ENCODE data around the gene TXNDC5. TPM values are rescaled to one million over a fixed set of nuclear protein-coding genes. Genes with fewer than 3 reads are reported as not detected.

Gene TXNDC5
- total and polyA plus RNA-seq, 9 of the 15 experiments (the other 6 are each of a cell fraction or from before 2014, with no cell fraction given) = 33.9 to 156 (median 137) TPM

GRCh38 chr6:7910654-7911344 lies at the start of gene TXNDC5 (continued):
- TF ChIP-seq PATZ1 (CRISPR knock-in tag; IDR thresholded peaks at IDR 0.05; ENCODE audit: borderline replicate concordance) (no peak), CBX3 (IDR thresholded peaks at IDR 0.05; ENCODE audit: borderline replicate concordance in 1 of 2, low read length in 2 of 2) (no peak), POLR2A (conservative IDR thresholded peaks at IDR 0.05) (peak; percentile 53; the same call in 1 of the 2 replicates), RBBP5 (IDR thresholded peaks at IDR 0.05; ENCODE audit: borderline replicate concordance, insufficient read depth, low read length, poor library complexity, severe bottlenecking) (no peak), GABPA (tag; conservative IDR thresholded peaks at IDR 0.05; ENCODE audit: low read depth) (peak; percentile 71), ZNF239 (CRISPR knock-in tag; IDR thresholded peaks at IDR 0.05) (no peak), MAZ (CRISPR knock-in tag; conservative IDR thresholded peaks at IDR 0.05 in 1 of 2, IDR thresholded peaks at IDR 0.05 in 1 of 2) (peak; percentile 52 to 69; a peak in 3 of 4 replicates), ZNF41 (CRISPR knock-in tag; conservative IDR thresholded peaks at IDR 0.05) (no peak), PTBP1 (IDR thresholded peaks at IDR 0.05; ENCODE audit: low read depth, low read length) (no peak), TBP (optimal IDR thresholded peaks at IDR 0.05; ENCODE audit: low read depth, low read length) (peak; percentile 35), RCOR1 (IDR thresholded peaks at IDR 0.05; ENCODE audit: borderline replicate concordance in 1 of 2, low read depth in 2 of 2, low read length in 2 of 2) (peak in 1 of 2 experiments; percentile 27; a peak in 1 of 4 replicates), MYC (IDR thresholded peaks at IDR 0.05; ENCODE audit: low read depth, low read length) (no peak), MYC (CRISPR knock-in tag; IDR thresholded peaks at IDR 0.05; ENCODE audit: borderline replicate concordance, low read depth) (no peak), ZNF609 (CRISPR knock-in tag; IDR thresholded peaks at IDR 0.05; ENCODE audit: borderline replicate concordance) (no peak), NUFIP1 (IDR thresholded peaks at IDR 0.05; ENCODE audit: partially characterized antibody) (no peak), ZBTB17 (CRISPR knock-in tag; IDR thresholded peaks at IDR 0.05) (0 out of 2 replicates have a peak, but pooled peaks have one; percentile 16), NFYB (IDR thresholded peaks at IDR 0.05; ENCODE audit: extremely low read depth, insufficient read length) (no peak), CBFA2T3 (IDR thresholded peaks at IDR 0.05) (no peak), CAMTA2 (CRISPR knock-in tag; conservative IDR thresholded peaks at IDR 0.05) (no peak), ZNF398 (CRISPR knock-in tag; IDR thresholded peaks at IDR 0.05) (no peak)
